ENCODE data around the gene CEP250.
A peak's percentile ranks its signal among the peaks of the same experiment; 100 is the strongest.

CEP250 gene

GRCh38 chr20:35518955-35519354 lies 63.6 kb downstream of the CEP250 start:
- Histone ChIP-seq H3K27ac (ENCODE audit: low read length) (no peak overlapping the region), H3K4me3 (ENCODE audit: low read length) (no peak overlapping the region), H3K4me1 (ENCODE audit: control insufficient read depth, insufficient read depth, low read length) (no peaks in the 10 kb centered on the region), H3K9me3 (ENCODE audit: control insufficient read depth, insufficient read depth, low read length) (no peaks in the 10 kb centered on the region), H3K27me3 (ENCODE audit: control insufficient read depth, insufficient read depth, low read length) (no peaks in the 10 kb centered on the region), H3K36me3 (ENCODE audit: control insufficient read depth, insufficient read depth, low read length) (peaks cover 4% of the 10 kb centered on the region; the same call in 1 of the 2 replicates)
- no CpG with 5 or more reads among the region's 9 CpGs for WGBS (ENCODE audit: insufficient coverage, insufficient read length)
- DNase-seq (ENCODE audit: low read depth, low spot score), result no peak

- no CpG with 5 or more reads among the region's 6 CpGs for WGBS (ENCODE audit: insufficient coverage, insufficient read length)
- DNase-seq (ENCODE audit: low read depth, low spot score), result no peak
- no peaks in the 10 kb centered on the region; the same call in 1 of the 2 replicates for H3K9me3 ChIP-seq (ENCODE audit: control insufficient read depth, insufficient read depth, low read length)
- H3K27me3 ChIP-seq (ENCODE audit: control insufficient read depth, insufficient read depth, low read length), result no peaks in the 10 kb centered on the region
- no peak overlapping the region for H3K4me3 ChIP-seq (ENCODE audit: low read length)
- H3K4me1 ChIP-seq (ENCODE audit: control insufficient read depth, insufficient read depth, low read length), result no peaks in the 10 kb centered on the region
- no peaks in the 10 kb centered on the region for H3K36me3 ChIP-seq (ENCODE audit: control insufficient read depth, insufficient read depth, low read length)
- no peak overlapping the region for H3K27ac ChIP-seq (ENCODE audit: low read length)
Observed at GRCh38 chr20:35523298-35523888, 68.0 kb downstream of the CEP250 start.

DNA sequence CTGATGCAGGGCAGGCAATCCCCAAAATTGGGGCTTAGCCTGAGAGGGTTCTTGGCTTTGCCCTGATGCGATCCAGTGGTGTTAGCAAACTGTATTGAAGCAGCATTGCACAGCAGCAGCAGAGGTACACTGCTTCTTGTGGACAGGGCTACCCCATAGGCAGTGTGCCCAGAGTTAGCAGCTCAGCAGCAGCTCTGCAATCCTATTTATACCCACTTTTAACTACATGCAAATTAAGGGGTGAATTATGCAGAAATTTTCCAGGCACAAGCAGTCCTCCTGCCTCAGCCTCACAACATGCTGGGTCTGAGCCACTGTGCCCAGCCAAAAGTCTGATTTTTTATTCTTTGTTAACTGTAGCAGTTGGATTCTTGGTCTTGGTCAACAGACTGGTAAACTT lies 70.2 kb downstream of the CEP250 start:
- Histone ChIP-seq H3K4me3 (ENCODE audit: low read length) (no peak overlapping the region), H3K36me3 (ENCODE audit: control insufficient read depth, insufficient read depth, low read length) (no peaks in the 10 kb centered on the region), H3K27ac (ENCODE audit: low read length) (no peak overlapping the region), H3K27me3 (ENCODE audit: control insufficient read depth, insufficient read depth, low read length) (no peaks in the 10 kb centered on the region), H3K9me3 (ENCODE audit: control insufficient read depth, insufficient read depth, low read length) (no peaks in the 10 kb centered on the region; the same call in 1 of the 2 replicates), H3K4me1 (ENCODE audit: control insufficient read depth, insufficient read depth, low read length) (no peaks in the 10 kb centered on the region)
- DNase-seq (ENCODE audit: low read depth, low spot score), result no peak
- no CpG with 5 or more reads among the region's 1 CpG for WGBS (ENCODE audit: insufficient coverage, insufficient read length)

GRCh38 chr20:35527122-35527769 lies 71.8 kb downstream of the CEP250 start:
- no peak overlapping the region for H3K27ac ChIP-seq (ENCODE audit: low read length)
- no peak overlapping the region for H3K4me3 ChIP-seq (ENCODE audit: low read length)
- H3K4me1 ChIP-seq (ENCODE audit: control insufficient read depth, insufficient read depth, low read length), result no peaks in the 10 kb centered on the region
- no peaks in the 10 kb centered on the region for H3K27me3 ChIP-seq (ENCODE audit: control insufficient read depth, insufficient read depth, low read length)
- no CpG with 5 or more reads among the region's 12 CpGs for WGBS (ENCODE audit: insufficient coverage, insufficient read length)
- no peaks in the 10 kb centered on the region; the same call in 1 of the 2 replicates for H3K9me3 ChIP-seq (ENCODE audit: control insufficient read depth, insufficient read depth, low read length)
- no peak for DNase-seq (ENCODE audit: low read depth, low spot score)
- no peaks in the 10 kb centered on the region for H3K36me3 ChIP-seq (ENCODE audit: control insufficient read depth, insufficient read depth, low read length)

- Histone ChIP-seq H3K9me3 (ENCODE audit: control insufficient read depth, insufficient read depth, low read length) (no peaks in the 10 kb centered on the region; the same call in 1 of the 2 replicates), H3K27ac (ENCODE audit: low read length) (no peak within 1 kb of the TSS), H3K27me3 (ENCODE audit: control insufficient read depth, insufficient read depth, low read length) (no peaks in the 10 kb centered on the region), H3K4me1 (ENCODE audit: control insufficient read depth, insufficient read depth, low read length) (no peaks in the 10 kb centered on the region), H3K4me3 (ENCODE audit: low read length) (no peak within 1 kb of the TSS), H3K36me3 (ENCODE audit: control insufficient read depth, insufficient read depth, low read length) (no peaks in the 10 kb centered on the region)
- DNase-seq (ENCODE audit: low read depth, low spot score), result no peak
- WGBS (ENCODE audit: insufficient coverage, insufficient read length), result no CpG with 5 or more reads among the region's 2 CpGs
Observed at GRCh38 chr20:35529552-35529951, 74.2 kb downstream of the CEP250 start, which contains the start of gene C20orf173. Gene C20orf173 (minus strand): TSS chr20:35529652. CDS start chr20:35529373, 279 bp downstream.

DNA sequence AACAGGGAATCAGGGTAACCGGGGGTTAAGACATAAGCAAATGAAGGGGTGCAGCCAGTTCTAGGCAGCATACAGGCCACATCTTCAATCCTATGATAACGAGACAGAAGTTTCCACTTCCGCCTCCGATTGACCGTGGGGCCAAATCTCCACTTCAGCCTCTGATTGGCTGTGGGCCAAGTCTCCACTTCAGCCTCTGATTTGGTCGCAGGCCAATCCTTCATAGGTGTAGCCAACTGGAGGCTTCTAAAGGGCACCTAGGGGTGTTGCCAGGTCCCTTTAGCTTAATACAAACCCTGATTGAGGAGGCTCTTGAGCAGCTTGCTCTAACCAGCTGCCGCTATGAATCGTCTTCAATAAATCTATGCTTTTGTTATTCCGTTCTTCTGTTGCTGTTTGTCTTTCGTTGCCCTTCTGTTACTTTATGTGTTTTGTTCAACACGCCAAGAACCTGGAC lies 84.4 kb downstream of the CEP250 start:
- H3K4me1 ChIP-seq (ENCODE audit: control insufficient read depth, insufficient read depth, low read length), result peaks cover 4% of the 10 kb centered on the region; the same call in 1 of the 2 replicates
- H3K9me3 ChIP-seq (ENCODE audit: control insufficient read depth, insufficient read depth, low read length), result no peaks in the 10 kb centered on the region

DNA sequence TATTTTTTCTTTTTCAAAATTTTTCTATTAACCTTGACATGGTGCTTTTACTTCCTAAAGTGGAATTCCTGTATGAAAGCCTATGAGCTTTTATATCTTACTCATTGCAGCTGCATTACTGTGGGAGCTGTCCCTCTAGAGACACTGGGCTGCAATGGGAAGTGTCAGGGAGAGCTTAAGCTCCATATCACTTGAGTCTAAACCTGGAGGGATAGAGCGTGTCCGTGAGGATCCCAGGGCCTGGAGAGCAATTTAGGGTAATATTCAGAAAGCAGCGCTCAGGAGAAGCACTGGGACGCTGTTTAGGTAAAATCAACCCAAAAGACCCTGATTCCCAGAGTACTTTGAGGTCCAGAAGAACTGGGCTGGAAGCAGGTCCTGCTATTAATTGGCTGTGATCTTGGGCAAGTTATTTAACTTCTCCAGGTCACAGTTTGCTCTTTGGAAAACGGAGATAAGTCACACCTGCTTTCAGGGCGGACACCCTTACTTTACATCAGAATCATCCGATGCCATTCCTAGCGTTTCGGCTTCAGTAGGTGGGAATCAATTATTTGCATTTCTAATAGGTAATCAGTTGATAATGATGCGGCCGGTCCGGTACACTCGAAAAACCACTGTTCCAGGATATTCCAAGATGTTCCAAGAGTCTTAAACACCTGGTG lies 85.9 kb downstream of the CEP250 start:
- no peak for DNase-seq (ENCODE audit: low read depth, low spot score)
- H3K4me3 ChIP-seq (ENCODE audit: low read length), result peak overlapping the region; percentile 33; the same call in 1 of the 2 replicates
- no CpG with 5 or more reads among the region's 13 CpGs for WGBS (ENCODE audit: insufficient coverage, insufficient read length)
- peaks cover 4% of the 10 kb centered on the region; the same call in 1 of the 2 replicates for H3K4me1 ChIP-seq (ENCODE audit: control insufficient read depth, insufficient read depth, low read length)
- H3K27ac ChIP-seq (ENCODE audit: low read length), result no peak overlapping the region
- H3K36me3 ChIP-seq (ENCODE audit: control insufficient read depth, insufficient read depth, low read length), result peaks cover 2% of the 10 kb centered on the region; the same call in 1 of the 2 replicates
- H3K27me3 ChIP-seq (ENCODE audit: control insufficient read depth, insufficient read depth, low read length), result no peaks in the 10 kb centered on the region
- H3K9me3 ChIP-seq (ENCODE audit: control insufficient read depth, insufficient read depth, low read length), result no peaks in the 10 kb centered on the region

More for the DNA sequence above, 84.4 kb downstream of the CEP250 start:
- Histone ChIP-seq H3K27ac (ENCODE audit: low read length) (no peak overlapping the region), H3K36me3 (ENCODE audit: control insufficient read depth, insufficient read depth, low read length) (peaks cover 2% of the 10 kb centered on the region; the same call in 1 of the 2 replicates), H3K4me3 (ENCODE audit: low read length) (peak overlapping the region; percentile 40; the same call in 1 of the 2 replicates), H3K27me3 (ENCODE audit: control insufficient read depth, insufficient read depth, low read length) (no peaks in the 10 kb centered on the region)
- DNase-seq (ENCODE audit: low read depth, low spot score), result peak; percentile 85
- no CpG with 5 or more reads among the region's 11 CpGs for WGBS (ENCODE audit: insufficient coverage, insufficient read length)

DNA sequence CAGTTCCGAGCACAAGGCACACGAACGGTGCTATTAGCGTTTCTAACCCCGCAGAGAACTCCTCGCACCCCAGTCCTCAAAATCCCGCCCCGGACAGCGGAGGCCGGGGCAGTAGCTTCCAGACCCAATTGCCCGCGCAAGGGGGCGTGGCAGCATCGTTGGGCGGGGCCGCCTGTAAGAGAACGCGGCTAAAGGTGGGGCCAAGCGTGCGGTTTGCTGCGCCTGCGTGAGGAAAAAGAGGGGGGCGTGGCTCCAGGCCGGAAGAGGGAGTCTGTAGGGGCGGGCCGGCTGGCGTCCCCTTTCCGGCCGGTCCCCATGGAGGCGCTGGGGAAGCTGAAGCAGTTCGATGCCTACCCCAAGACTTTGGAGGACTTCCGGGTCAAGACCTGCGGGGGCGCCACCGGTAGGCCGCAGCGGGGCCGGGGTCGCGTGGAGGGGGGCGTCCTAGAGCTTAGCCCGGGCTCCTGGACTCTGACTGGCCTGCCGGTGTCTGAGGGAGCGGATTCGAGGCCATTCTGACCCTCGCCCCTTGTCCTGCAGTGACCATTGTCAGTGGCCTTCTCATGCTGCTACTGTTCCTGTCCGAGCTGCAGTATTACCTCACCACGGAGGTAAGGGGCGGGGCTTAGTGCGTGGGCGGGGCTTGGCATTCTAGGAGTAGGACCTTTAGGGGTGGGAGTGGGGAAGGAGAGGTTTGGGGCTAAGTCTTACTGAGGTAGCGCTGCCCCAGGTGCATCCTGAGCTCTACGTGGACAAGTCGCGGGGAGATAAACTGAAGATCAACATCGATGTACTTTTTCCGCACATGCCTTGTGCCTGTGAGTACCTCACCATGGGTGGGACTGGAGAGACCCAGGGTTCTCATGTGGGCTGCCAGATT lies 86.6 kb downstream of the CEP250 start, which contains the start of gene ERGIC3:
Gene ERGIC3, plus strand, starts transcription at position 296 of the 880 bp plus-strand sequence. Its CDS starts 20 bp downstream, at position 316.
- no CpG with 5 or more reads among the region's 57 CpGs for WGBS (ENCODE audit: insufficient coverage, insufficient read length)

GRCh38 chr20:35542990-35543389 lies 87.6 kb downstream of the CEP250 start:
- Histone ChIP-seq H3K36me3 (ENCODE audit: control insufficient read depth, insufficient read depth, low read length) (peaks cover 9% of the 10 kb centered on the region; the same call in 1 of the 2 replicates), H3K4me3 (ENCODE audit: low read length) (no peak overlapping the region; the same call in 1 of the 2 replicates), H3K27ac (ENCODE audit: low read length) (no peak overlapping the region), H3K9me3 (ENCODE audit: control insufficient read depth, insufficient read depth, low read length) (no peaks in the 10 kb centered on the region), H3K4me1 (ENCODE audit: control insufficient read depth, insufficient read depth, low read length) (peaks cover 4% of the 10 kb centered on the region; the same call in 1 of the 2 replicates), H3K27me3 (ENCODE audit: control insufficient read depth, insufficient read depth, low read length) (no peaks in the 10 kb centered on the region)
- DNase-seq (ENCODE audit: low read depth, low spot score), result no peak
- no CpG with 5 or more reads among the region's 1 CpG for WGBS (ENCODE audit: insufficient coverage, insufficient read length)

More for the DNA sequence above, 86.6 kb downstream of the CEP250 start, which contains the start of gene ERGIC3:
- Histone ChIP-seq H3K36me3 (ENCODE audit: control insufficient read depth, insufficient read depth, low read length) (peaks cover 2% of the 10 kb centered on the region; the same call in 1 of the 2 replicates), H3K9me3 (ENCODE audit: control insufficient read depth, insufficient read depth, low read length) (no peaks in the 10 kb centered on the region), H3K4me1 (ENCODE audit: control insufficient read depth, insufficient read depth, low read length) (peaks cover 4% of the 10 kb centered on the region; the same call in 1 of the 2 replicates), H3K27me3 (ENCODE audit: control insufficient read depth, insufficient read depth, low read length) (no peaks in the 10 kb centered on the region), H3K4me3 (ENCODE audit: low read length) (peak within 1 kb of the TSS; percentile 68; the same call in 1 of the 2 replicates), H3K27ac (ENCODE audit: low read length) (no peak within 1 kb of the TSS)
- peak; percentile 91 for DNase-seq (ENCODE audit: low read depth, low spot score)
